IMR-90 (cell line): ENCODE results near the gene ZNF358. TPM values are rescaled to one million over a fixed set of nuclear protein-coding genes. Genes with fewer than 3 reads are reported as not detected.

Source experiments
- ATAC-seq: fragments of 200-7000 bp; cut with Tn5 transposase; 2 replicates; pipeline ENCODE4 v1.9.1; 2020; ENCODE audit warnings: low read depth, mild to moderate bottlenecking, moderate library complexity
- BruUV-seq: library from RNA; stranded (reverse); fragments of 400-500 nt; replicated peaks from 2 replicates; lab custom pipeline; 2021; lab: Mats Ljungman, UMichigan
- CTCF ChIA-PET: fragments of 300-600 bp; formaldehyde crosslinking; extraction: SDS; loops from one replicate; lab custom pipeline; 2021; ENCODE audit warnings: antibody characterized with exemption; lab: Yijun Ruan, JAX
- POLR2A ChIA-PET: fragments of 300-600 bp; sonication (Branson Sonifier 250); formaldehyde crosslinking; loops from one replicate; lab custom pipeline; 2022; ENCODE audit warnings: antibody characterized with exemption; ENCODE audit not compliant: unreplicated experiment; lab: Charles Lee
- DNase-seq: peaks from one replicate; pipeline ENCODE4 v3.0.0; 2013
- H2AFZ ChIP-seq: replicated peaks from 2 replicates; pipeline ENCODE3; 2013; ENCODE audit warnings: low read length, mild to moderate bottlenecking; ENCODE audit not compliant: poor library complexity
- H2AK5ac ChIP-seq: 2 replicates; pipeline ENCODE4 v1.6.1; 2013; ENCODE audit warnings: low read depth, low read length, inconsistent platforms
- H2AK9ac ChIP-seq: replicated peaks from 2 replicates; pipeline ENCODE3; 2013; ENCODE audit warnings: mild to moderate bottlenecking, low read depth, low read length, moderate library complexity; ENCODE audit not compliant: poor library complexity
- H2BK120ac ChIP-seq: 2 replicates; pipeline ENCODE4 v1.6.1; 2013; ENCODE audit warnings: low read depth, low read length, inconsistent platforms
- H2BK15ac ChIP-seq: 3 replicates; pipeline ENCODE4 v1.6.1; 2013; ENCODE audit warnings: low read depth, low read length, inconsistent platforms
- H2BK20ac ChIP-seq: 2 replicates; pipeline ENCODE4 v1.6.1; 2013; ENCODE audit warnings: low read depth, mild to moderate bottlenecking, inconsistent platforms, low read length, moderate library complexity
- H2BK5ac ChIP-seq: 2 replicates; pipeline ENCODE4 v1.6.1; 2013; ENCODE audit warnings: mild to moderate bottlenecking, low read depth, low read length, inconsistent platforms; ENCODE audit not compliant: poor library complexity, severe bottlenecking
- H3K14ac ChIP-seq: replicated peaks from 2 replicates; pipeline ENCODE4 v1.6.1; 2013; ENCODE audit warnings: low read depth, low read length, inconsistent platforms
- H3K18ac ChIP-seq: 2 replicates; pipeline ENCODE4 v1.6.1; 2013; ENCODE audit warnings: low read depth, low read length, control low read depth
- H3K23ac ChIP-seq: 2 replicates; pipeline ENCODE4 v1.6.1; 2013; ENCODE audit warnings: low read depth, low read length, inconsistent platforms
- H3K27ac ChIP-seq: 2 replicates; pipeline ENCODE4 v1.5.1; 2013; ENCODE audit warnings: mild to moderate bottlenecking, control low read depth, low read length; ENCODE audit not compliant: insufficient read depth
- H3K27me3 ChIP-seq: 2 replicates; pipeline ENCODE4 v1.6.1; 2013; ENCODE audit warnings: low read length; ENCODE audit not compliant: control insufficient read depth, insufficient read depth
- H3K36me3 ChIP-seq: 2 replicates; pipeline ENCODE4 v1.6.1; 2013; ENCODE audit warnings: low read length, mixed read lengths; ENCODE audit not compliant: control insufficient read depth, insufficient read depth
- H3K4ac ChIP-seq: 2 replicates; pipeline ENCODE4 v1.6.1; 2013; ENCODE audit warnings: low read depth, low read length, inconsistent platforms
- H3K4me1 ChIP-seq: 2 replicates; pipeline ENCODE4 v1.6.1; 2013; ENCODE audit warnings: low read length, mixed read lengths; ENCODE audit not compliant: control insufficient read depth, insufficient read depth
- H3K4me2 ChIP-seq: 2 replicates; pipeline ENCODE4 v1.6.1; 2013; ENCODE audit warnings: low read depth, mild to moderate bottlenecking, control low read depth, low read length, moderate library complexity
- H3K4me3 ChIP-seq: 2 replicates; pipeline ENCODE4 v1.5.1; 2013; ENCODE audit warnings: low read depth, mild to moderate bottlenecking, control low read depth, low read length, moderate library complexity; ENCODE audit not compliant: insufficient read depth
- H3K56ac ChIP-seq: 2 replicates; pipeline ENCODE4 v1.6.1; 2013; ENCODE audit warnings: low read length, inconsistent platforms; ENCODE audit not compliant: insufficient read depth; ENCODE audit errors: extremely low read depth
- H3K79me1 ChIP-seq, 2 experiments: 2 replicates each; pipeline ENCODE4 v1.6.1; 2013; ENCODE audit warnings: low read length in 2 of 2, inconsistent platforms in 1 of 2, low read depth in 1 of 2
- H3K9ac ChIP-seq: 2 replicates; pipeline ENCODE4 v1.6.1; 2013; ENCODE audit warnings: low read depth, low read length, control low read depth
- H3K9me1 ChIP-seq: 2 replicates; pipeline ENCODE4 v1.6.1; 2013; ENCODE audit warnings: low read length, inconsistent platforms; ENCODE audit not compliant: insufficient read depth
- H3K9me3 ChIP-seq: 2 replicates; pipeline ENCODE4 v1.6.1; 2013; ENCODE audit warnings: low read length; ENCODE audit not compliant: control insufficient read depth, insufficient read depth
- H4K20me1 ChIP-seq: 2 replicates; pipeline ENCODE4 v1.6.1; 2013; ENCODE audit warnings: low read length, inconsistent platforms; ENCODE audit not compliant: insufficient read depth
- H4K5ac ChIP-seq: 2 replicates; pipeline ENCODE4 v1.6.1; 2013; ENCODE audit warnings: mild to moderate bottlenecking, low read depth, low read length, control low read depth
- H4K8ac ChIP-seq, 2 experiments: 2 replicates each; pipeline ENCODE4 v1.6.1; 2013; ENCODE audit warnings: low read depth in 2 of 2, low read length in 2 of 2, control low read depth in 1 of 2, inconsistent platforms in 1 of 2
- H4K91ac ChIP-seq: 2 replicates; pipeline ENCODE4 v1.6.1; 2013; ENCODE audit warnings: low read depth, low read length, inconsistent platforms; ENCODE audit not compliant: insufficient read depth
- CEBPB ChIP-seq: IDR thresholded peaks from 2 replicates; pipeline ENCODE4 v1.6.1; 2012; ENCODE audit warnings: low read depth, low read length, improper control_type of control experiment
- MAZ ChIP-seq: IDR thresholded peaks from 2 replicates; pipeline ENCODE4 v1.6.1; 2012; ENCODE audit warnings: low read depth, mild to moderate bottlenecking, low read length, improper control_type of control experiment, moderate library complexity, borderline replicate concordance
- RCOR1 ChIP-seq: IDR thresholded peaks from 2 replicates; pipeline ENCODE4 v1.6.1; 2012; ENCODE audit warnings: mild to moderate bottlenecking, low read length, improper control_type of control experiment; ENCODE audit not compliant: insufficient replicate concordance
- WGBS, 2 experiments: methylation state at CpG; one replicate each; pipeline versions ENCODE4 v1.1.5 to v1.1.7; 2013; ENCODE audit warnings: missing lambda C conversion rate in 2 of 2; ENCODE audit not compliant: insufficient read length in 1 of 2; ENCODE audit errors: extremely low coverage in 2 of 2; 5-methylcytosine and 5-hydroxymethylcytosine counted together
- dilution Hi-C: fragments of 300-500 bp; cut with HindIII; formaldehyde crosslinking; loops from one replicate; pipeline ENCODE4 v1.14.3; 2018; ENCODE audit warnings: low sequenced_read_pairs; ENCODE audit not compliant: unreplicated experiment
- in situ Hi-C: fragments of 300-500 bp; cut with MboI; formaldehyde crosslinking; loops from 3 replicates; pipeline ENCODE4 v1.14.3; 2019; ENCODE audit warnings: low sequenced_read_pairs, inconsistent platforms, mixed read lengths
- intact Hi-C: fragments of 100-400 bp; cut with micrococcal nuclease; formaldehyde crosslinking; loops from 2 replicates; pipeline ENCODE4 v1.10.0; 2022
- polyA plus RNA-seq, 3 experiments: library from polyadenylated mRNA; depleted of rRNA; stranded (reverse); fragments of >200 nt; gene quantifications; 2 replicates each; pipeline ENCODE4 v1.2.3, GENCODE V29; 2012; ENCODE audit warnings: low replicate concordance in 1 of 3
- total RNA-seq: library from RNA; depleted of rRNA; stranded (reverse); fragments of >200 nt; gene quantifications from 2 replicates; pipeline ENCODE4 v1.2.3, GENCODE V29; 2012
- TF ChIP-seq, protein P1 (sequence below): conservative IDR thresholded peaks from 2 replicates; pipeline ENCODE4 v1.5.1; 2012; ENCODE audit warnings: mild to moderate bottlenecking, low read depth, low read length, improper control_type of control experiment
- TF ChIP-seq, protein P2 (sequence below): fragments of 150-350 bp; IDR thresholded peaks from 2 replicates; pipeline ENCODE4 v1.6.1; 2017; ENCODE audit warnings: mild to moderate bottlenecking, antibody characterized with exemption, low read length, low read depth

Gene ZNF358
- total and polyA plus RNA-seq, 2 of the 4 experiments (the other 2 are of a cell fraction): 5.4 to 30.7 TPM

GRCh38 chr19:7502552-7502951 lies 13.4 kb upstream of the ZNF358 start:
- Histone ChIP-seq H3K14ac (no peak overlapping the region), H4K5ac (no peak overlapping the region), H2AK5ac (no peak overlapping the region), H3K9ac (no peak overlapping the region), H4K8ac (no peak overlapping the region), H2AFZ (no peak overlapping the region), H3K18ac (no peak overlapping the region), H3K4ac (no peak overlapping the region), H3K4me1 (no peaks in the 10 kb centered on the region), H3K23ac (no peak overlapping the region), H3K56ac (no peak overlapping the region), H3K4me3 (no peak overlapping the region), H4K20me1 (no peaks in the 10 kb centered on the region), H2BK5ac (no peak overlapping the region), H2BK15ac (no peak overlapping the region), H3K4me2 (no peak overlapping the region), H2BK20ac (no peak overlapping the region), H2BK120ac (no peak overlapping the region), H3K27me3 (peaks cover 28% of the 10 kb centered on the region), H3K79me1 (no peaks in the 10 kb centered on the region), H4K91ac (no peak overlapping the region), H3K9me1 (no peaks in the 10 kb centered on the region), H3K9me3 (no peaks in the 10 kb centered on the region), H3K36me3 (no peaks in the 10 kb centered on the region), H2AK9ac (no peak overlapping the region), H3K27ac (no peak overlapping the region)
- intact Hi-C loops (no loop called here), dilution Hi-C loops (no loop called here), in situ Hi-C loops (no loop called here)
- TF ChIP-seq RCOR1 (no peak), CEBPB (no peak), MAZ (no peak)
- TF ChIP-seq, protein P1, sequence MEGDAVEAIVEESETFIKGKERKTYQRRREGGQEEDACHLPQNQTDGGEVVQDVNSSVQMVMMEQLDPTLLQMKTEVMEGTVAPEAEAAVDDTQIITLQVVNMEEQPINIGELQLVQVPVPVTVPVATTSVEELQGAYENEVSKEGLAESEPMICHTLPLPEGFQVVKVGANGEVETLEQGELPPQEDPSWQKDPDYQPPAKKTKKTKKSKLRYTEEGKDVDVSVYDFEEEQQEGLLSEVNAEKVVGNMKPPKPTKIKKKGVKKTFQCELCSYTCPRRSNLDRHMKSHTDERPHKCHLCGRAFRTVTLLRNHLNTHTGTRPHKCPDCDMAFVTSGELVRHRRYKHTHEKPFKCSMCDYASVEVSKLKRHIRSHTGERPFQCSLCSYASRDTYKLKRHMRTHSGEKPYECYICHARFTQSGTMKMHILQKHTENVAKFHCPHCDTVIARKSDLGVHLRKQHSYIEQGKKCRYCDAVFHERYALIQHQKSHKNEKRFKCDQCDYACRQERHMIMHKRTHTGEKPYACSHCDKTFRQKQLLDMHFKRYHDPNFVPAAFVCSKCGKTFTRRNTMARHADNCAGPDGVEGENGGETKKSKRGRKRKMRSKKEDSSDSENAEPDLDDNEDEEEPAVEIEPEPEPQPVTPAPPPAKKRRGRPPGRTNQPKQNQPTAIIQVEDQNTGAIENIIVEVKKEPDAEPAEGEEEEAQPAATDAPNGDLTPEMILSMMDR: no peak
- TF ChIP-seq, protein P2, sequence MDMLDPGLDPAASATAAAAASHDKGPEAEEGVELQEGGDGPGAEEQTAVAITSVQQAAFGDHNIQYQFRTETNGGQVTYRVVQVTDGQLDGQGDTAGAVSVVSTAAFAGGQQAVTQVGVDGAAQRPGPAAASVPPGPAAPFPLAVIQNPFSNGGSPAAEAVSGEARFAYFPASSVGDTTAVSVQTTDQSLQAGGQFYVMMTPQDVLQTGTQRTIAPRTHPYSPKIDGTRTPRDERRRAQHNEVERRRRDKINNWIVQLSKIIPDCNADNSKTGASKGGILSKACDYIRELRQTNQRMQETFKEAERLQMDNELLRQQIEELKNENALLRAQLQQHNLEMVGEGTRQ: no peak
- ChIA-PET POLR2A (no interaction called here), CTCF (no interaction called here)
- ATAC-seq (no peak), DNase-seq (no peak)
- no CpG with 5 or more reads among the region's 2 CpGs for WGBS, 2 experiments
- no TSS peak for BruUV-seq
